ENCODE results near the gene FOXJ1. TPM values are rescaled to one million over a fixed set of nuclear protein-coding genes. Genes with fewer than 3 reads are reported as not detected.

Gene FOXJ1
- total RNA-seq, 1 experiment from 2014 or later: 3.3 TPM

GRCh38 chr17:76171706-76172105 is 30.7 kb upstream of the FOXJ1 start:
- H3K36me3 ChIP-seq (replicated peaks; ENCODE audit: control insufficient read depth, insufficient read depth, low read length): no peaks in the 10 kb centered on the region
- DNase-seq: no peak
- no peaks in the 10 kb centered on the region for H3K27me3 ChIP-seq (ENCODE audit: control insufficient read depth, insufficient read depth, low read length)
- no peak overlapping the region for H3K4me3 ChIP-seq (ENCODE audit: insufficient read depth, low read depth, low read length)

GRCh38 chr17:76170114-76170513 is 29.1 kb upstream of the FOXJ1 start:
- DNase-seq: no peak
- Histone ChIP-seq H3K27me3 (ENCODE audit: control insufficient read depth, insufficient read depth, low read length) (no peaks in the 10 kb centered on the region), H3K36me3 (replicated peaks; ENCODE audit: control insufficient read depth, insufficient read depth, low read length) (no peaks in the 10 kb centered on the region), H3K4me3 (ENCODE audit: insufficient read depth, low read depth, low read length) (no peak overlapping the region)

- H3K27me3 ChIP-seq (ENCODE audit: control insufficient read depth, insufficient read depth, low read length): no peaks in the 10 kb centered on the region
- H3K36me3 ChIP-seq (replicated peaks; ENCODE audit: control insufficient read depth, insufficient read depth, low read length): no peaks in the 10 kb centered on the region
- DNase-seq: no peak
- H3K4me3 ChIP-seq (ENCODE audit: insufficient read depth, low read depth, low read length): no peak overlapping the region
Measured at GRCh38 chr17:76166906-76167305, 25.9 kb upstream of the FOXJ1 start.

GRCh38 chr17:76166168-76166567 is 25.1 kb upstream of the FOXJ1 start:
- Histone ChIP-seq H3K27me3 (ENCODE audit: control insufficient read depth, insufficient read depth, low read length) (no peaks in the 10 kb centered on the region), H3K36me3 (replicated peaks; ENCODE audit: control insufficient read depth, insufficient read depth, low read length) (no peaks in the 10 kb centered on the region), H3K4me3 (ENCODE audit: insufficient read depth, low read depth, low read length) (no peak overlapping the region)
- DNase-seq: no peak

- DNase-seq: no peak
Measured at GRCh38 chr17:76164331-76164730, 23.3 kb upstream of the FOXJ1 start.

GRCh38 chr17:76163919-76164318 is 22.9 kb upstream of the FOXJ1 start:
- no peak for DNase-seq
- Histone ChIP-seq H3K36me3 (replicated peaks; ENCODE audit: control insufficient read depth, insufficient read depth, low read length) (no peaks in the 10 kb centered on the region), H3K4me3 (ENCODE audit: insufficient read depth, low read depth, low read length) (no peak overlapping the region), H3K27me3 (ENCODE audit: control insufficient read depth, insufficient read depth, low read length) (no peaks in the 10 kb centered on the region)

More at GRCh38 chr17:76164331-76164730, 23.3 kb upstream of the FOXJ1 start:
- Histone ChIP-seq H3K4me3 (ENCODE audit: insufficient read depth, low read depth, low read length) (no peak overlapping the region), H3K36me3 (replicated peaks; ENCODE audit: control insufficient read depth, insufficient read depth, low read length) (no peaks in the 10 kb centered on the region), H3K27me3 (ENCODE audit: control insufficient read depth, insufficient read depth, low read length) (no peaks in the 10 kb centered on the region)

GRCh38 chr17:76161619-76162266 is 20.7 kb upstream of the FOXJ1 start:
- no peak overlapping the region for H3K4me3 ChIP-seq (ENCODE audit: insufficient read depth, low read depth, low read length)
- H3K27me3 ChIP-seq (ENCODE audit: control insufficient read depth, insufficient read depth, low read length): no peaks in the 10 kb centered on the region
- no peak for DNase-seq
- no peaks in the 10 kb centered on the region for H3K36me3 ChIP-seq (replicated peaks; ENCODE audit: control insufficient read depth, insufficient read depth, low read length)

GRCh38 chr17:76160896-76161528 is 20.0 kb upstream of the FOXJ1 start:
- H3K36me3 ChIP-seq (replicated peaks; ENCODE audit: control insufficient read depth, insufficient read depth, low read length): no peaks in the 10 kb centered on the region
- H3K4me3 ChIP-seq (ENCODE audit: insufficient read depth, low read depth, low read length): no peak overlapping the region
- no peak for DNase-seq
- H3K27me3 ChIP-seq (ENCODE audit: control insufficient read depth, insufficient read depth, low read length): no peaks in the 10 kb centered on the region

- peak; percentile 14 for DNase-seq
- Histone ChIP-seq H3K4me3 (ENCODE audit: insufficient read depth, low read depth, low read length) (no peak overlapping the region), H3K27me3 (ENCODE audit: control insufficient read depth, insufficient read depth, low read length) (no peaks in the 10 kb centered on the region), H3K36me3 (replicated peaks; ENCODE audit: control insufficient read depth, insufficient read depth, low read length) (no peaks in the 10 kb centered on the region)
Measured at GRCh38 chr17:76159157-76159556, 18.1 kb upstream of the FOXJ1 start.

GRCh38 chr17:76157759-76158158 is 16.7 kb upstream of the FOXJ1 start:
- DNase-seq: no peak
- no peaks in the 10 kb centered on the region for H3K27me3 ChIP-seq (ENCODE audit: control insufficient read depth, insufficient read depth, low read length)
- no peaks in the 10 kb centered on the region for H3K36me3 ChIP-seq (replicated peaks; ENCODE audit: control insufficient read depth, insufficient read depth, low read length)
- no peak overlapping the region for H3K4me3 ChIP-seq (ENCODE audit: insufficient read depth, low read depth, low read length)

- DNase-seq: no peak
Measured at GRCh38 chr17:76156662-76156991, 15.6 kb upstream of the FOXJ1 start.

GRCh38 chr17:76155988-76156661 is 15.1 kb upstream of the FOXJ1 start:
- Histone ChIP-seq H3K27me3 (ENCODE audit: control insufficient read depth, insufficient read depth, low read length) (no peaks in the 10 kb centered on the region), H3K36me3 (replicated peaks; ENCODE audit: control insufficient read depth, insufficient read depth, low read length) (no peaks in the 10 kb centered on the region), H3K4me3 (ENCODE audit: insufficient read depth, low read depth, low read length) (no peak overlapping the region)
- DNase-seq: no peak

More at GRCh38 chr17:76156662-76156991, 15.6 kb upstream of the FOXJ1 start:
- Histone ChIP-seq H3K27me3 (ENCODE audit: control insufficient read depth, insufficient read depth, low read length) (no peaks in the 10 kb centered on the region), H3K4me3 (ENCODE audit: insufficient read depth, low read depth, low read length) (no peak overlapping the region), H3K36me3 (replicated peaks; ENCODE audit: control insufficient read depth, insufficient read depth, low read length) (no peaks in the 10 kb centered on the region)

- no peak for DNase-seq
- Histone ChIP-seq H3K4me3 (ENCODE audit: insufficient read depth, low read depth, low read length) (no peak overlapping the region), H3K27me3 (ENCODE audit: control insufficient read depth, insufficient read depth, low read length) (no peaks in the 10 kb centered on the region)
Measured at GRCh38 chr17:76154936-76155845, 14.1 kb upstream of the FOXJ1 start.

GRCh38 chr17:76154292-76154691 is 13.2 kb upstream of the FOXJ1 start:
- no peak for DNase-seq
- Histone ChIP-seq H3K27me3 (ENCODE audit: control insufficient read depth, insufficient read depth, low read length) (no peaks in the 10 kb centered on the region), H3K4me3 (ENCODE audit: insufficient read depth, low read depth, low read length) (no peak overlapping the region), H3K36me3 (replicated peaks; ENCODE audit: control insufficient read depth, insufficient read depth, low read length) (no peaks in the 10 kb centered on the region)

More at GRCh38 chr17:76154936-76155845, 14.1 kb upstream of the FOXJ1 start:
- no peaks in the 10 kb centered on the region for H3K36me3 ChIP-seq (replicated peaks; ENCODE audit: control insufficient read depth, insufficient read depth, low read length)
